H9 (cell line): ENCODE data around the gene ABR. TPM values are rescaled to one million over a fixed set of nuclear protein-coding genes. Genes with fewer than 3 reads are reported as not detected.

Source experiments
- DNase-seq: peaks from one replicate; pipeline ENCODE4 v3.0.0-alpha.2; 2017
- H2AFZ ChIP-seq: one replicate; pipeline ENCODE4 v1.6.1; 2013; ENCODE audit warnings: mild to moderate bottlenecking, low read length, control low read depth, moderate library complexity
- H2AK5ac ChIP-seq: 2 replicates; pipeline ENCODE4 v1.6.1; 2013; ENCODE audit warnings: low read length, control low read depth, mixed read lengths; ENCODE audit not compliant: insufficient read length
- H2BK120ac ChIP-seq: one replicate; pipeline ENCODE4 v1.6.1; 2013; ENCODE audit warnings: low read depth, mild to moderate bottlenecking, low read length, control low read depth, inconsistent platforms; ENCODE audit not compliant: poor library complexity, severe bottlenecking
- H2BK12ac ChIP-seq: 2 replicates; pipeline ENCODE4 v1.6.1; 2013; ENCODE audit warnings: low read length, control low read depth, mixed read lengths, low read depth; ENCODE audit not compliant: insufficient read length
- H2BK15ac ChIP-seq: 2 replicates; pipeline ENCODE4 v1.6.1; 2013; ENCODE audit warnings: low read depth, low read length, control low read depth
- H2BK20ac ChIP-seq: one replicate; pipeline ENCODE4 v1.6.1; 2013; ENCODE audit warnings: low read depth, mild to moderate bottlenecking, low read length, control low read depth, inconsistent platforms; ENCODE audit not compliant: poor library complexity, severe bottlenecking
- H2BK5ac ChIP-seq: 2 replicates; pipeline ENCODE4 v1.6.1; 2013; ENCODE audit warnings: low read length, control low read depth, mixed read lengths; ENCODE audit not compliant: insufficient read length
- H3K14ac ChIP-seq: 2 replicates; pipeline ENCODE4 v1.6.1; 2013; ENCODE audit warnings: low read length, control low read depth; ENCODE audit not compliant: insufficient read depth
- H3K18ac ChIP-seq: 2 replicates; pipeline ENCODE4 v1.6.1; 2013; ENCODE audit warnings: low read depth, mild to moderate bottlenecking, mixed read lengths, low read length, control low read depth; ENCODE audit not compliant: insufficient read length
- H3K23ac ChIP-seq: 2 replicates; pipeline ENCODE4 v1.6.1; 2013; ENCODE audit warnings: low read length, control low read depth, mixed read lengths, low read depth; ENCODE audit not compliant: insufficient read length
- H3K23me2 ChIP-seq: 2 replicates; pipeline ENCODE4 v1.6.1; 2013; ENCODE audit warnings: low read depth, mild to moderate bottlenecking, mixed read lengths, low read length, control low read depth; ENCODE audit not compliant: insufficient read length, poor library complexity, severe bottlenecking
- H3K27ac ChIP-seq: 2 replicates; pipeline ENCODE4 v1.5.1; 2013; ENCODE audit warnings: low read length, control low read depth, mixed read lengths, low read depth; ENCODE audit not compliant: insufficient read length
- H3K27me3 ChIP-seq: 2 replicates; pipeline ENCODE4 v1.6.1; 2013; ENCODE audit warnings: low read length, control low read depth, inconsistent platforms; ENCODE audit not compliant: insufficient read depth
- H3K4ac ChIP-seq: 2 replicates; pipeline ENCODE4 v1.6.1; 2013; ENCODE audit warnings: low read depth, mild to moderate bottlenecking, control low read depth, inconsistent platforms, low read length, moderate library complexity
- H3K4me1 ChIP-seq: 2 replicates; pipeline ENCODE4 v1.6.1; 2013; ENCODE audit warnings: low read length, control low read depth, inconsistent platforms; ENCODE audit not compliant: insufficient read depth
- H3K4me2 ChIP-seq: 2 replicates; pipeline ENCODE4 v1.6.1; 2013; ENCODE audit warnings: low read length, control low read depth, mixed read lengths; ENCODE audit not compliant: insufficient read length, insufficient read depth
- H3K56ac ChIP-seq: 2 replicates; pipeline ENCODE4 v1.6.1; 2013; ENCODE audit warnings: low read depth, mild to moderate bottlenecking, mixed read lengths, low read length, control low read depth; ENCODE audit not compliant: insufficient read length
- H3K79me1 ChIP-seq: 2 replicates; pipeline ENCODE4 v1.6.1; 2013; ENCODE audit warnings: low read depth, mild to moderate bottlenecking, moderate library complexity, low read length, control low read depth, inconsistent platforms; ENCODE audit not compliant: insufficient read depth, poor library complexity, severe bottlenecking
- H3K79me2 ChIP-seq: 2 replicates; pipeline ENCODE4 v1.6.1; 2013; ENCODE audit warnings: low read length, control low read depth, inconsistent platforms; ENCODE audit not compliant: insufficient read depth
- H3K9ac ChIP-seq: 2 replicates; pipeline ENCODE4 v1.6.1; 2013; ENCODE audit warnings: low read length, control low read depth, mixed read lengths; ENCODE audit not compliant: insufficient read length; ENCODE audit errors: extremely low read depth
- H3K9me3 ChIP-seq: one replicate; pipeline ENCODE4 v1.6.1; 2013; ENCODE audit warnings: low read depth, low read length, inconsistent platforms; ENCODE audit not compliant: control insufficient read depth
- H3T11ph ChIP-seq: one replicate; pipeline ENCODE4 v1.6.1; 2013; ENCODE audit warnings: mild to moderate bottlenecking, low read length, control low read depth, inconsistent platforms
- H4K20me1 ChIP-seq: one replicate; pipeline ENCODE4 v1.6.1; 2013; ENCODE audit not compliant: control insufficient read depth, insufficient read length, insufficient read depth
- H4K5ac ChIP-seq: 2 replicates; pipeline ENCODE4 v1.6.1; 2013; ENCODE audit warnings: low read depth, mild to moderate bottlenecking, mixed read lengths, low read length, control low read depth; ENCODE audit not compliant: insufficient read length
- H4K8ac ChIP-seq: replicated peaks from 2 replicates; pipeline ENCODE4 v1.6.1; 2013; ENCODE audit warnings: low read length, control low read depth, mixed read lengths, low read depth; ENCODE audit not compliant: insufficient read length
- H4K91ac ChIP-seq: 2 replicates; pipeline ENCODE4 v1.6.1; 2013; ENCODE audit warnings: low read depth, mild to moderate bottlenecking, moderate library complexity, mixed read lengths, low read length, control low read depth; ENCODE audit not compliant: insufficient read length
- H3K27ac Mint-ChIP-seq, 3 experiments: 2 replicates in 2 of 3; 3 replicates in 1 of 3; pipeline ENCODE4 v1.8.0; 2020 to 2021; ENCODE audit warnings: mixed read lengths in 3 of 3, mild to moderate bottlenecking in 1 of 3, moderate library complexity in 1 of 3
- H3K27me3 Mint-ChIP-seq: 2 replicates; pipeline ENCODE4 v1.8.0; 2021; ENCODE audit warnings: low read depth, mild to moderate bottlenecking, moderate library complexity, mixed read lengths
- H3K36me3 Mint-ChIP-seq, 3 experiments: 2 replicates in 2 of 3; 3 replicates in 1 of 3; pipeline ENCODE4 v1.8.0; 2020 to 2021; ENCODE audit warnings: low read depth in 3 of 3, mixed read lengths in 3 of 3; ENCODE audit not compliant: insufficient read depth in 1 of 3
- H3K4me1 Mint-ChIP-seq, 2 experiments: 2 replicates each; pipeline ENCODE4 v1.8.0; 2020; ENCODE audit warnings: mixed read lengths in 2 of 2
- H3K4me3 Mint-ChIP-seq, 2 experiments: 2 replicates in 1 of 2; 3 replicates in 1 of 2; pipeline ENCODE4 v1.8.0; 2020 to 2021; ENCODE audit warnings: mild to moderate bottlenecking in 2 of 2, mixed read lengths in 2 of 2, moderate library complexity in 1 of 2
- H3K9me3 Mint-ChIP-seq, 2 experiments: 2 replicates in 1 of 2; 3 replicates in 1 of 2; pipeline ENCODE4 v1.8.0; 2020; ENCODE audit warnings: mild to moderate bottlenecking in 2 of 2, mixed read lengths in 2 of 2, moderate library complexity in 1 of 2
- WGBS: extraction: QIAGEN DNeasy Blood & Tissue Kit; methylation state at CpG from one replicate; pipeline ENCODE4 v1.1.7; 2013; ENCODE audit warnings: missing lambda C conversion rate, low lambda C conversion rate, mixed read lengths; ENCODE audit not compliant: insufficient read length; ENCODE audit errors: extremely low coverage; 5-methylcytosine and 5-hydroxymethylcytosine counted together
- total RNA-seq: library from RNA; stranded (reverse); gene quantifications from 2 replicates; pipeline ENCODE4 v1.2.1, GENCODE V29; 2021
- TF ChIP-seq, protein P1 (sequence below): fragments of 200-600 bp; sonication (generic); conservative IDR thresholded peaks from 3 replicates; pipeline ENCODE4 v1.8.0; 2021; ENCODE audit warnings: antibody characterized with exemption, mild to moderate bottlenecking

The ABR gene
- total RNA-seq, 1 experiment from 2014 or later = 34.7 TPM

DNA sequence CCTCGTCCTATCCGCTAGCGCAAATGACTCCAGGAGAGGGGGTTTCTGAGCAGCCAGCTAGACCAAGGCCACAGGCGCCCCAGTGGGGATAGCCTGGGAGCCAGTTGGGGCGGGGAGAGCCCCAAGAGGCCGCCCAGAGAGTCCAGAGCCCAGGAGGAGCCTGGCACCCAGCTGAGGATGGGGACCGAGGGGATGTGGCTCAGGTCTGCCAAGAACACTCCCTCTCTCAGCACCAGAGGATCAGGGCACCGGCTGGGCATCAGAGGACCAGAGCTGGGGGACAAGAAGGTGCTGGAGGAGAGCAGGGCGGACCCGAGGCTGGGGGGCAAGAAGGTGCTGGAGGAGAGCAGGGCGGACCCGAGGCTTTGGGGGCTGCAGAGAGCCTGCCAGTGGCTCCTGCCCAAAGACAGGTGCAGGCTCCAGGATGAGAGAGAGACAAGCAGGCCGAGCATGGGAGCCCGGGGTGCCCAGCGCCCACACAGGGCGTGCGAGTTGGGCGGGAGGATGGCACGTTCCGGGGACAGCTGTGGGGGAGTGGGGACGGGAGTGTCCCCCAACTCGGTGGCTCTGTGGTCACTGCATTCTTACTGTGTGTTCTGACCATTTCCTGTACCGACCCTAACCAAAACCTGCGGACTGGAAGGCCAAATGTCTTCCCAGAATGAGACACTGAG, 143.5 kb downstream of the ABR start:
- Histone ChIP-seq H3T11ph (no peak overlapping the region), H2BK5ac (no peak overlapping the region), H2AFZ (no peak overlapping the region), H3K9me3 (no peaks in the 10 kb centered on the region), H3K4me1 (no peaks in the 10 kb centered on the region; the same call in 1 of the 2 replicates), H2BK120ac (no peak overlapping the region), H3K18ac (no peak overlapping the region), H2BK12ac (no peak overlapping the region), H3K23ac (no peak overlapping the region), H3K23me2 (peaks cover 9% of the 10 kb centered on the region), H3K14ac (no peak overlapping the region), H4K20me1 (no peaks in the 10 kb centered on the region), H4K8ac (no peak overlapping the region), H4K5ac (no peak overlapping the region), H2BK20ac (no peak overlapping the region), H3K4ac (no peak overlapping the region), H4K91ac (no peak overlapping the region), H3K27me3 (no peaks in the 10 kb centered on the region), H3K79me2 (no peaks in the 10 kb centered on the region), H2BK15ac (no peak overlapping the region), H3K56ac (no peak overlapping the region), H3K9ac (no peak overlapping the region), H3K27ac (no peak overlapping the region), H2AK5ac (no peak overlapping the region), H3K79me1 (no peaks in the 10 kb centered on the region), H3K4me2 (no peak overlapping the region)
- no CpG with 5 or more reads among the region's 24 CpGs for WGBS
- no peak for DNase-seq
- no peak overlapping the region for H3K27ac Mint-ChIP-seq
- H3K9me3 Mint-ChIP-seq = no peaks in the 10 kb centered on the region
- no peak overlapping the region for H3K4me3 Mint-ChIP-seq
- TF ChIP-seq, protein P1, sequence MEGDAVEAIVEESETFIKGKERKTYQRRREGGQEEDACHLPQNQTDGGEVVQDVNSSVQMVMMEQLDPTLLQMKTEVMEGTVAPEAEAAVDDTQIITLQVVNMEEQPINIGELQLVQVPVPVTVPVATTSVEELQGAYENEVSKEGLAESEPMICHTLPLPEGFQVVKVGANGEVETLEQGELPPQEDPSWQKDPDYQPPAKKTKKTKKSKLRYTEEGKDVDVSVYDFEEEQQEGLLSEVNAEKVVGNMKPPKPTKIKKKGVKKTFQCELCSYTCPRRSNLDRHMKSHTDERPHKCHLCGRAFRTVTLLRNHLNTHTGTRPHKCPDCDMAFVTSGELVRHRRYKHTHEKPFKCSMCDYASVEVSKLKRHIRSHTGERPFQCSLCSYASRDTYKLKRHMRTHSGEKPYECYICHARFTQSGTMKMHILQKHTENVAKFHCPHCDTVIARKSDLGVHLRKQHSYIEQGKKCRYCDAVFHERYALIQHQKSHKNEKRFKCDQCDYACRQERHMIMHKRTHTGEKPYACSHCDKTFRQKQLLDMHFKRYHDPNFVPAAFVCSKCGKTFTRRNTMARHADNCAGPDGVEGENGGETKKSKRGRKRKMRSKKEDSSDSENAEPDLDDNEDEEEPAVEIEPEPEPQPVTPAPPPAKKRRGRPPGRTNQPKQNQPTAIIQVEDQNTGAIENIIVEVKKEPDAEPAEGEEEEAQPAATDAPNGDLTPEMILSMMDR = no peak
- H3K4me1 Mint-ChIP-seq = peaks cover 7 to 35% of the 10 kb centered on the region in 2 experiments
- peaks cover 8% of the 10 kb centered on the region for H3K27me3 Mint-ChIP-seq
- H3K36me3 Mint-ChIP-seq = no peaks in the 10 kb centered on the region; a peak in 2 of 7 replicates
